ENCODE measurements around the gene THBS2. TPM values are rescaled to one million over a fixed set of nuclear protein-coding genes. Genes with fewer than 3 reads are reported as not detected.

Gene THBS2
- 75.6 and 121 TPM in 2 replicates for total RNA-seq

DNA sequence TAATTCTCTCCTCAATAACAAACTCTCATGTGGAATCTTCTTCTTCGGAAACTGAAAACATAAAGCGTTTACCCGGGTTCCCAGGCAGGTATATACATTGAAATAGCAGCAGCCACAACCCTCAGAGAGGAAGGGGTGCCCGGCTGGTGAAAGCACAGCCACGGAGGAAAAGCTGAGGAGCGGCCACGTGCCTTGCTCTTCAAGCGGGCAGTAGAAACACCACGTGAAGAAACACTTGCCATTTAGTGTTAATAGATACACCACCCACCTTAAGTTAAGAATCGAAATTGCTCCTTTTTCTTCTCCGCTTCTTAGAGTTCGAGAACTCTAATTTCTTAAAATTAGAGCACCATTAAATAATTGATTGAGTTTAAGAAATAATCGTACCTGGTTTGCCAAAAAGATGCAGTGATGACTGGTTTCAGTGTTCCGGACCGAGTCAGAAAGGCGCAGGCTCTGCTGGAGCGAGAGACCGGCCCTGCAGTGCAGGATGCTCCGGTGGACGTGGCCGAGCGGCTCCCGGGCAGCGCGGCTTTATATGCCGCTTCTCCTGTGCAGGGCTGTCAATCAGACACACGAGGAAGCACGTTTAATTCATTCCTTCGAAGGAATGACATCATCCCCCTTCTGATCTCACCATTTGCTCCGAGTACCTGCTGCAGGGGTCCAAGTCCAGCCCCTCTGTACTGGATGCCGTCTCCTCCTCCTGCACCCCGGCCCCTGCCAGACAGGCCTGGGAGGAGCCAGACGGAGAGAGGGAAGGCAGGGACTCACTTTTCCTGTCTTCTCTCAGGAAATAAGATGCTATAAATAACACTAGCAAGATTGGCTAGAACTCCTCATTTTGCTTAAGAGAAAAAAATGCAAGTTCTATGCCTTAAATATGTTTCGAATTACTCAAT, at the start of gene THBS2:
Gene THBS2, minus strand, starts transcription at position 510 of the 902 bp plus-strand sequence. CDS start 3,062 bp downstream, outside the sequence.

Measured in articular chondrocyte of knee joint (primary cell).